A549 (cell line): ENCODE results near the gene MEI1. TPM values are rescaled to one million over a fixed set of nuclear protein-coding genes. Genes with fewer than 3 reads are reported as not detected.
A peak's percentile ranks its signal among the peaks of the same experiment; 100 is the strongest.

Experiments used
- ATAC-seq, 2 experiments: fragments of 200-7000 bp in 1 of 2; fragments of >200 bp in 1 of 2; cut with Nextera tagmentation in 1 of 2; cut with Tn5 transposase in 1 of 2; 3 replicates each; pipeline versions ENCODE4 v1.8.0 to v1.9.1; 2018 to 2020; ENCODE audit warnings: mild to moderate bottlenecking in 1 of 2, moderate library complexity in 1 of 2
- CTCF ChIA-PET: fragments of 300-600 bp; sonication (Branson Sonifier 250); formaldehyde crosslinking; extraction: SDS; loops from one replicate; lab custom pipeline; 2021; ENCODE audit warnings: antibody characterized with exemption, inconsistent platforms; lab: Yijun Ruan, JAX
- POLR2A ChIA-PET: fragments of 350-600 bp; formaldehyde crosslinking; extraction: SDS; loops from one replicate; lab custom pipeline; 2021; ENCODE audit warnings: antibody characterized with exemption, inconsistent platforms; lab: Yijun Ruan, JAX
- DNase-seq, 2 experiments: peaks; one replicate each; pipeline versions ENCODE4 v3.0.0 to v3.0.0-alpha.2; 2011 to 2016; ENCODE audit warnings: low read depth in 1 of 2, low spot score in 1 of 2
- FAIRE-seq: peaks from 2 replicates; lab custom pipeline; 2011; peaks lifted over from hg19 to GRCh38; lab: Jason Lieb, UNC
- H3K27ac ChIP-seq, 2 experiments: fragments of >200 bp; sonication (Bioruptor Twin); formaldehyde crosslinking; 3 replicates each; pipeline ENCODE4 v1.5.1; 2016 to 2017
- H3K4me1 ChIP-seq: fragments of >200 bp; sonication (Bioruptor Twin); formaldehyde crosslinking; 3 replicates; pipeline ENCODE4 v1.6.1; 2016
- H3K4me2 ChIP-seq: fragments of >200 bp; sonication (Bioruptor Twin); formaldehyde crosslinking; 3 replicates; pipeline ENCODE4 v1.6.1; 2016
- H3K4me3 ChIP-seq: fragments of >200 bp; sonication (Bioruptor Twin); formaldehyde crosslinking; 3 replicates; pipeline ENCODE4 v1.5.1; 2016
- H3K9me3 ChIP-seq: fragments of >200 bp; sonication (Bioruptor Twin); formaldehyde crosslinking; 3 replicates; pipeline ENCODE4 v1.6.1; 2016
- BHLHE40 ChIP-seq: IDR thresholded peaks from 2 replicates; pipeline ENCODE4 v1.6.1; 2012; ENCODE audit warnings: low read depth, low read length, inconsistent platforms
- CBX8 ChIP-seq: fragments of 200-600 bp; sonication (generic); IDR thresholded peaks from 2 replicates; pipeline ENCODE4 v1.6.1; 2016
- CEBPB ChIP-seq, 2 experiments: fragments of >200 bp in 1 of 2; sonication (Bioruptor Twin) in 1 of 2; formaldehyde crosslinking in 1 of 2; IDR thresholded peaks; 2 replicates each; pipeline ENCODE4 v1.6.1; 2012 to 2016
- CHD2 ChIP-seq: fragments of 150-350 bp; IDR thresholded peaks from 2 replicates; pipeline ENCODE4 v1.6.1; 2014; ENCODE audit warnings: low read length; ENCODE audit not compliant: partially characterized antibody
- CTCF ChIP-seq: fragments of >200 bp; sonication (Bioruptor Twin); formaldehyde crosslinking; IDR thresholded peaks from 3 replicates; pipeline ENCODE4 v1.5.1; 2016
- EHF ChIP-seq: fragments of 250-450 bp; sonication (Bioruptor Pico); IDR thresholded peaks from 2 replicates; pipeline ENCODE4 v1.5.0; 2020; ENCODE audit warnings: mild to moderate bottlenecking
- ELK1 ChIP-seq: fragments of 150-350 bp; IDR thresholded peaks from 2 replicates; pipeline ENCODE4 v1.6.1; 2014; ENCODE audit warnings: low read depth, mild to moderate bottlenecking, low read length
- ESRRA ChIP-seq: fragments of 150-350 bp; IDR thresholded peaks from 2 replicates; pipeline ENCODE4 v1.6.1; 2014; ENCODE audit warnings: mild to moderate bottlenecking, low read length, borderline replicate concordance
- FOSB ChIP-seq: fragments of 250-450 bp; sonication (Bioruptor Pico); IDR thresholded peaks from 2 replicates; pipeline ENCODE4 v1.5.0; 2020; ENCODE audit warnings: mild to moderate bottlenecking, moderate library complexity
- FOSL2 ChIP-seq, 2 experiments: fragments of 450-650 bp in 1 of 2; fragments of >200 bp in 1 of 2; sonication (Bioruptor Twin) in 1 of 2; formaldehyde crosslinking; IDR thresholded peaks; 2 replicates each; pipeline versions ENCODE4 v1.5.0 to v1.6.1; 2016 to 2020; ENCODE audit warnings: mild to moderate bottlenecking in 1 of 2, moderate library complexity in 1 of 2
- GATA3 ChIP-seq: IDR thresholded peaks from 2 replicates; pipeline ENCODE4 v1.6.1; 2012; ENCODE audit warnings: borderline replicate concordance
- HES2 ChIP-seq: fragments of >200 bp; sonication (Bioruptor Twin); formaldehyde crosslinking; IDR thresholded peaks from 2 replicates; pipeline ENCODE4 v1.6.1; 2016
- HOXB5 ChIP-seq: fragments of 250-450 bp; sonication (Bioruptor Pico); IDR thresholded peaks from 2 replicates; pipeline ENCODE4 v1.5.0; 2020; ENCODE audit warnings: mild to moderate bottlenecking, moderate library complexity
- JUNB ChIP-seq: fragments of >200 bp; sonication (Bioruptor Twin); formaldehyde crosslinking; IDR thresholded peaks from 2 replicates; pipeline ENCODE4 v1.6.1; 2016
- KDM1A ChIP-seq: fragments of 200-600 bp; sonication (generic); IDR thresholded peaks from 2 replicates; pipeline ENCODE4 v1.6.1; 2016; ENCODE audit warnings: low read depth, mild to moderate bottlenecking
- MAZ ChIP-seq: fragments of 150-350 bp; IDR thresholded peaks from 2 replicates; pipeline ENCODE4 v1.6.1; 2014; ENCODE audit warnings: antibody characterized with exemption, low read depth, low read length, borderline replicate concordance
- MYC ChIP-seq: IDR thresholded peaks from 2 replicates; pipeline ENCODE4 v1.6.1; 2012; ENCODE audit warnings: mild to moderate bottlenecking, inconsistent platforms, low read length, improper control_type of control experiment, borderline replicate concordance
- NPAS2 ChIP-seq: fragments of 250-450 bp; sonication (Bioruptor Pico); IDR thresholded peaks from 2 replicates; pipeline ENCODE4 v1.8.0; 2022; ENCODE audit warnings: mild to moderate bottlenecking, moderate library complexity, borderline replicate concordance
- NR3C1 ChIP-seq: fragments of >200 bp; sonication (Bioruptor Twin); formaldehyde crosslinking; IDR thresholded peaks from 3 replicates; pipeline ENCODE4 v1.6.1; 2017
- PBX3 ChIP-seq: IDR thresholded peaks from 2 replicates; pipeline ENCODE4 v1.6.1; 2012
- PHF8 ChIP-seq: fragments of 200-600 bp; sonication (generic); IDR thresholded peaks from 2 replicates; pipeline ENCODE4 v1.6.1; 2016; ENCODE audit warnings: low read depth, mild to moderate bottlenecking, antibody characterized with exemption, moderate library complexity, borderline replicate concordance
- POLR2A ChIP-seq: IDR thresholded peaks from 2 replicates; pipeline ENCODE4 v1.6.1; 2012; ENCODE audit warnings: mild to moderate bottlenecking, low read length
- RARB ChIP-seq: fragments of 250-450 bp; sonication (Bioruptor Pico); IDR thresholded peaks from 2 replicates; pipeline ENCODE4 v1.8.0; 2021; ENCODE audit warnings: mild to moderate bottlenecking, moderate library complexity
- RCOR1 ChIP-seq: fragments of 150-350 bp; IDR thresholded peaks from 2 replicates; pipeline ENCODE4 v1.6.1; 2014; ENCODE audit warnings: antibody characterized with exemption, low read length, low read depth
- RNF2 ChIP-seq: fragments of 200-600 bp; sonication (generic); IDR thresholded peaks from 2 replicates; pipeline ENCODE4 v1.6.1; 2016; ENCODE audit warnings: low read depth, mild to moderate bottlenecking, antibody characterized with exemption, moderate library complexity, borderline replicate concordance
- TFCP2L1 ChIP-seq: fragments of 250-450 bp; sonication (Bioruptor Pico); IDR thresholded peaks from 2 replicates; pipeline ENCODE4 v1.5.0; 2021; ENCODE audit warnings: mild to moderate bottlenecking
- USF2 ChIP-seq: fragments of 450-650 bp; IDR thresholded peaks from 2 replicates; pipeline ENCODE4 v1.6.1; 2014; ENCODE audit warnings: antibody characterized with exemption
- ZC3H11A ChIP-seq: fragments of 450-650 bp; IDR thresholded peaks from 2 replicates; pipeline ENCODE4 v1.6.1; 2014; ENCODE audit warnings: antibody characterized with exemption, mild to moderate bottlenecking
- ZFP36 ChIP-seq: fragments of 450-650 bp; IDR thresholded peaks from 2 replicates; pipeline ENCODE4 v1.6.1; 2014; ENCODE audit warnings: borderline replicate concordance; ENCODE audit not compliant: partially characterized antibody
- ZNF302 ChIP-seq: fragments of 250-450 bp; sonication (Bioruptor Pico); IDR thresholded peaks from 2 replicates; pipeline ENCODE4 v1.9.0; 2021; ENCODE audit warnings: inconsistent platforms, mild to moderate bottlenecking, moderate library complexity
- ZSCAN20 ChIP-seq: fragments of 250-450 bp; sonication (Bioruptor Pico); IDR thresholded peaks from 2 replicates; pipeline ENCODE4 v1.8.0; 2022; ENCODE audit warnings: mild to moderate bottlenecking, moderate library complexity
- WGBS: methylation state at CpG from one replicate; pipeline ENCODE4 v1.1.6; 2017; ENCODE audit errors: missing lambda C conversion rate; 5-methylcytosine and 5-hydroxymethylcytosine counted together
- polyA plus RNA-seq, 4 experiments: library from polyadenylated mRNA; depleted of rRNA in 3 of 4; stranded (reverse); fragments of >200 nt; fragmentation: RNase III in 1 of 4; extraction: RNeasy Plus Mini Kit Qiagen cat#74134 plus additional on column Dnase treatment in 1 of 4; gene quantifications; 2 replicates in 3 of 4; 3 replicates in 1 of 4; pipeline ENCODE4 v1.2.3, GENCODE V29; 2011 to 2017

MEI1 gene
- polyA plus RNA-seq, 2 of the 4 experiments (the other 2 are of a cell fraction) = 0.12 TPM; not detected in 1

GRCh38 chr22:41725510-41726110 lies 26.3 kb downstream of the MEI1 start:
- FAIRE-seq = no peak
- no peak for TF ChIP-seq TFCP2L1
- TF ChIP-seq MAZ = no peak
- TF ChIP-seq CHD2 = no peak
- TF ChIP-seq ESRRA = no peak
- no peak for TF ChIP-seq PHF8
- TF ChIP-seq MYC = no peak
- TF ChIP-seq NR3C1 = no peak
- TF ChIP-seq POLR2A = no peak
- no peak for TF ChIP-seq USF2
- TF ChIP-seq GATA3 = no peak
- TF ChIP-seq CTCF = no peak
- TF ChIP-seq KDM1A = no peak
- no peak for TF ChIP-seq ELK1
- TF ChIP-seq ZSCAN20 (CRISPR knock-in tag) = no peak
- no peak for TF ChIP-seq HES2
- no peak for TF ChIP-seq CBX8
- no peak for TF ChIP-seq RCOR1
- no peak for TF ChIP-seq PBX3

GRCh38 chr22:41731609-41732008 lies 32.3 kb downstream of the MEI1 start:
- no peaks in the 10 kb centered on the region for H3K9me3 ChIP-seq
- FAIRE-seq (no peak), ATAC-seq (no peak), DNase-seq (no peak)
- WGBS = 38% methylated on average over 2 of the region's 2 CpGs
- H3K27ac ChIP-seq = no peak overlapping the region
- H3K4me3 ChIP-seq = no peak overlapping the region
- ChIA-PET CTCF (interaction anchor here (2.5 kb wide), 1 partner anchor 14 kb away, joined by 9 read pairs; no protein-coding TSS in a partner anchor), POLR2A (no interaction called here)
- no peaks in the 10 kb centered on the region for H3K4me1 ChIP-seq
- no peak overlapping the region for H3K4me2 ChIP-seq
- TF ChIP-seq FOSB (no peak), CHD2 (no peak), ZC3H11A (no peak), POLR2A (no peak), EHF (CRISPR knock-in tag) (no peak), NPAS2 (CRISPR knock-in tag) (no peak), MAZ (no peak), RNF2 (no peak), RARB (no peak), CEBPB (IDR thresholded peaks at IDR 0.05) (no peak), BHLHE40 (no peak), CTCF (no peak), ZNF302 (CRISPR knock-in tag) (no peak), HOXB5 (CRISPR knock-in tag) (no peak), FOSL2 (IDR thresholded peaks at IDR 0.05) (no peak), FOSL2 (CRISPR knock-in tag; IDR thresholded peaks at IDR 0.05) (no peak), ZFP36 (no peak), JUNB (no peak)

More at GRCh38 chr22:41725510-41726110, 26.3 kb downstream of the MEI1 start:
- ChIA-PET POLR2A (no interaction called here), CTCF (interaction anchor here (0.6 to 2.8 kb wide), 4 partner anchors 10 to 86 kb away, joined by 3 to 13 read pairs (median 6); no protein-coding TSS in a partner anchor)
- no peak overlapping the region for H3K27ac ChIP-seq
- no peak overlapping the region for H3K4me3 ChIP-seq
- DNase-seq = peak in 1 of 2 experiments; percentile 8
- H3K4me1 ChIP-seq = no peaks in the 10 kb centered on the region
- peak; percentile 65 to 82 for ATAC-seq
- H3K9me3 ChIP-seq = no peaks in the 10 kb centered on the region
- 60% methylated on average over 9 of the region's 9 CpGs for WGBS
- no peak overlapping the region for H3K4me2 ChIP-seq
